ENCODE data around the gene CNTNAP2. TPM values are rescaled to one million over a fixed set of nuclear protein-coding genes. Genes with fewer than 3 reads are reported as not detected.
"Not testable (repeated sequence)": the region's sequence is repeated elsewhere in the genome, so short reads cannot be mapped to it uniquely, and the experiment has no call there.

CNTNAP2 gene
- total RNA-seq, 2 experiments from 2014 or later: 0.19 to 0.22 TPM

GRCh38 chr7:146208492-146208891 lies 91.9 kb downstream of the CNTNAP2 start:
- Mint-ChIP-seq H3K27ac (no peak overlapping the region), H3K4me3 (no peak overlapping the region), H3K4me1 (no peaks in the 10 kb centered on the region), H3K27me3 (no peaks in the 10 kb centered on the region), H3K36me3 (no peaks in the 10 kb centered on the region), H3K9me3 (no peaks in the 10 kb centered on the region)
- DNase-seq: no peak

DNA sequence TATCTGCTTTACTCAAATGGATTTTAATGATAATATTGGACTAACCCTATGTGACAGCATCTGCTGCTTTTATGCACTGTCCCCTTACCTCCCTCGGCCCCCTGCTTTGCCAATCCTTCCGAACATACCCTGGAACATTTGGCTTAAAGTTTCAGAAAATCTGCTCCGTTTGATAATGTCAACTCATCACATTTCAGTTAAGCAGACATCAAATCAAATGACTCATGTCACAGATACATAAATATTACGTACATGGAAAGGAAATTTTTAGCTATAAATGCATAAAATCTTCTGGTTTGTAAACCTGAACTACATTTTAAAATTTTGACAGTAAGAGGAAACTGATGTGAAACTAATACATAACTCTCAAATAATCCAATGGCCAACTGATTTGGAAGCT lies 98.2 kb downstream of the CNTNAP2 start:
- no peaks in the 10 kb centered on the region for H3K27me3 Mint-ChIP-seq
- no peaks in the 10 kb centered on the region for H3K36me3 Mint-ChIP-seq
- no peaks in the 10 kb centered on the region for H3K4me1 Mint-ChIP-seq
- H3K9me3 Mint-ChIP-seq: no peaks in the 10 kb centered on the region
- H3K27ac Mint-ChIP-seq: no peak overlapping the region
- H3K4me3 Mint-ChIP-seq: no peak overlapping the region
- DNase-seq: no peak

GRCh38 chr7:146216396-146217041 lies 99.9 kb downstream of the CNTNAP2 start:
- no peaks in the 10 kb centered on the region for H3K36me3 Mint-ChIP-seq
- no peaks in the 10 kb centered on the region for H3K9me3 Mint-ChIP-seq
- no peak overlapping the region for H3K4me3 Mint-ChIP-seq
- no peaks in the 10 kb centered on the region for H3K4me1 Mint-ChIP-seq
- H3K27ac Mint-ChIP-seq: no peak overlapping the region
- H3K27me3 Mint-ChIP-seq: no peaks in the 10 kb centered on the region
- no peak for DNase-seq

DNA sequence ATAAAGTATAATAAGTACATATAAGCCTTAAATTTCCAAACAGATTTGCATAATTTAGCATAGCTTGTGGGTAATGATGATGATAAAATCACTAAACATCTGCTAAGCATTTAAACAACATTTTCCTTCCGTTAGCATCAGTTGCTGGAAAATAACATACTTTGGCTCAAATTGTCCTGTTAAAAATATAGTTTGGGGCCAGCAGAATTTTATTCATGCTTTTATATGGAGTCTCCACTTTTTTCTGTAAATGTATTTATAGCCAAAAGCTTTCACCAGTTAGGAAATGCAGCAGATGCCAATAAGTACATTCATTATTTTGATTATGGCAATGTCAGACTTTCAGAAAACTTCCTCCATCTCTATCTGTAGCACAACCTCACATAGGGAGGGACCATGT lies 107.2 kb downstream of the CNTNAP2 start:
- Mint-ChIP-seq H3K4me1 (no peaks in the 10 kb centered on the region), H3K27ac (no peak overlapping the region), H3K27me3 (no peaks in the 10 kb centered on the region), H3K9me3 (peaks cover 3% of the 10 kb centered on the region), H3K36me3 (no peaks in the 10 kb centered on the region), H3K4me3 (no peak overlapping the region)
- DNase-seq: no peak

GRCh38 chr7:146232604-146233003 lies 116.0 kb downstream of the CNTNAP2 start:
- Mint-ChIP-seq H3K36me3 (no peaks in the 10 kb centered on the region), H3K4me1 (no peaks in the 10 kb centered on the region), H3K4me3 (no peak overlapping the region), H3K27ac (no peak overlapping the region), H3K9me3 (no peaks in the 10 kb centered on the region), H3K27me3 (no peaks in the 10 kb centered on the region)
- DNase-seq: no peak

DNA sequence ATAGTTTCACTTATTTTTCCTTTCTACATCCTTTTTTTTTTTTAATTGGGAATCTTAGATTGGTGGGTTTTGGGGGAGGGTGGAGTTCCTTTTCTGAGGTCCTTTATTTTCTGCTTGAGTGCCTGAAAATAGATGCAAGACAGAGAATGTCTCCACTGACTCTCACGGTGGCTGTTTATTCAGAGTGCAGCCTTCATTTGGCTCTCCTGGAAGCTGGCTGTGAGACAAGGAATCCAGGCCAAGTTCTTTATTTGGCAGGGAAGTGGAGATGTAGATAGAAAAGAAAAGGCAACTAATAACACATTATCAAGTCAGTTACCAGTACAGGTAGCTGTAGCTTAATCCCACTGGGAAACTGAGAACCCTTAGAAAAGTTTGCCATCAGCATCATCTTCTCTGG lies 118.6 kb downstream of the CNTNAP2 start:
- Mint-ChIP-seq H3K27ac (no peak overlapping the region), H3K4me3 (no peak overlapping the region), H3K36me3 (no peaks in the 10 kb centered on the region), H3K9me3 (no peaks in the 10 kb centered on the region), H3K27me3 (no peaks in the 10 kb centered on the region), H3K4me1 (no peaks in the 10 kb centered on the region)
- no peak for DNase-seq

DNA sequence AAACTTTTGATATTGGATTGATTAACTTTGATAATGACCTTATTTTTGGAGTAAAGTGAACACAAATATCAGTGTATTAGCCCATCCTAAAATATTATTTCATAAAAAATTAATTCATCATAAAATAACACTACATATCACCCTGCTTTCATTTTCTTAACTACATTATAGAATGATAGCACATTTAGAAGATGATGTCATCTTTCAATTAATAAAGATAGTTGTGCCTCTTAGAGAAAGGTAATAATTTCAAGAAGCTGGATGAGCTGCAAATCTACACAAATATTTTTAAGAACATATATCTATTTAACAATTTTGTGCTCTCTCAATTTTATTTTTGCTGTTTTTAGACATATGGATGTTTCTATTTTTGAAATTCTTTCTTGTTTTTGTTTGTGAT lies 126.1 kb downstream of the CNTNAP2 start:
- Mint-ChIP-seq H3K9me3 (peaks cover 7% of the 10 kb centered on the region), H3K36me3 (no peaks in the 10 kb centered on the region), H3K4me3 (no peak overlapping the region), H3K4me1 (no peaks in the 10 kb centered on the region), H3K27me3 (peaks cover 3% of the 10 kb centered on the region), H3K27ac (no peak overlapping the region)
- no peak for DNase-seq

- H3K27ac Mint-ChIP-seq, DNase-seq, H3K36me3 Mint-ChIP-seq, H3K4me1 Mint-ChIP-seq, H3K4me3 Mint-ChIP-seq, H3K9me3 Mint-ChIP-seq: not testable (repeated sequence)
- H3K27me3 Mint-ChIP-seq: peaks cover 12% of the 10 kb centered on the region
Measured at GRCh38 chr7:146247991-146248390, 131.4 kb downstream of the CNTNAP2 start.

DNA sequence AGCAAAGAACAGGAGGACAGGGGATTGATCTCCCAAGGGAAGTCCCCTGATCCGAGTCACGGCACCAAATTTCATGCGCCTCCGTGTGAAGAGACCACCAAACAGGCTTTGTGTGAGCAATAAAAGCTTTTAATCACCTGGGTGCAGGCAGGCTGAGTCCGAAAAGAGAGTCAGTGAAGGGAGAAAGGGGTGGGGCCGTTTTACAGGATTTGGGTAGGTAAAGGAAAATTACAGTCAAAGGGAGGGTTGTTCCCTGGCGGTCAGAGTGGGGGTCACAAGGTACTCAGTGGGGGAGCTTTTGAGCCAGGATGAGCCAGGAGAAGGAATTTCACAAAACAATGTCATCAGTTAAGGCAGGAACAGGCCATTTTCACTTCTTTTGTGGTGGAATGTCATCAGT lies 132.1 kb downstream of the CNTNAP2 start:
- not testable (repeated sequence) for H3K9me3 Mint-ChIP-seq, H3K27ac Mint-ChIP-seq, DNase-seq, H3K36me3 Mint-ChIP-seq, H3K4me1 Mint-ChIP-seq, H3K4me3 Mint-ChIP-seq
- H3K27me3 Mint-ChIP-seq: peaks cover 12% of the 10 kb centered on the region

DNA sequence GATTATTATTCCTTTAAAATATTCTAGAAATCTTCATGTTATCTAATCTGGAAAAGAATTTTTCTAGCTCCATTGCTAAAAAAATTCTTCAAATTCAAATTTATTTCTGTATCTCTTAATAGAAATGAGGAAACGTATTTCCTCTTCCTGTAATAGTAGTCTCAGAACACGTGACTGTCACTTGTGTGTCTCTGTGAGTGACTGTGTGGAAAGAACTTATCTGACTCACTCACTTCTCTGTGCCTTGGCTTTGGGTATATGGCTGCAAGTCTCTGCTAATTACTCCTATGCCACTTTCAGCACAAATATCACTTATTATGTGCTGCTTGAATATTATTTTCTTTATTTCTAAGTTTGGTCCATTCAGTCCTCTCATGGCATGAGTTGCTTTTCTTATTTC lies 132.7 kb downstream of the CNTNAP2 start:
- no peak overlapping the region for H3K27ac Mint-ChIP-seq
- H3K4me1 Mint-ChIP-seq: no peaks in the 10 kb centered on the region
- H3K27me3 Mint-ChIP-seq: peaks cover 12% of the 10 kb centered on the region
- H3K36me3 Mint-ChIP-seq: no peaks in the 10 kb centered on the region
- H3K9me3 Mint-ChIP-seq: peaks cover 9% of the 10 kb centered on the region
- no peak for DNase-seq
- no peak overlapping the region for H3K4me3 Mint-ChIP-seq

DNA sequence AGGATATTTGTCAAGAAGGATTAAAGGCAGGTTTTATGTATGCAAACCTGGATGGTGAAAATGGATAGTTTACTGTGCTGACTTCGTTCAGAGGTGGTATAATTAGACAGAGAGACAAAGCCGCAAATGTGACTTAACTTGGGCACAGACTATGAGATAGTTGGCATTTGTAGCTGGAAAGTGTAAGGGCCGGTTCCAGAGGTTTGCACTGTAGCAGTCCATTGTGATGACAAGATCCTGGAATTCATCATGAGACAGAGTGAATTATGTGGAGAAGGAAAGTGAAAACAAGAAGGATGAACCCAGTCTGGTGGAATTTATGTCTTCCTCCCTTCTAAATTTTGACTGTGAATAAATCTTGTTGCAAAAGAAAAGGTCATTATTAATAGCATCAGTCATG lies 139.0 kb downstream of the CNTNAP2 start:
- H3K36me3 Mint-ChIP-seq: no peaks in the 10 kb centered on the region

DNA sequence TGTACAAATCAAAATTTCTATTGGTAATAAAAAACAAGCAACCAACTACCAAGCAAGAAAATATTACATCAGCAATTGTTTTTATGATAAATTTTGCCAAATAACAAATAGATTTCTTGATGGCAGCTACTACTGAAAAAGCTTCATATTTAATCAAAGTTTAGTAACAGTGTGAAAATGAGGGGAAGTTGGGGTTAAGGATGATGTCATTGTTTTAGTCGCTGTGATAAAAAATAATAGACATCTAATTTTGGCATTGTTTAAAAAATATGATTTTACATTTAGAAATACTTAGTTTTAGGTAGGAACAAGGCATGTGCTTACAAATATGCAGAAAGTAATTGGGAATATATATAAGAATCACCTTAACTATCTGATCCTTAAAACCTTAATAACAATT lies 145.9 kb downstream of the CNTNAP2 start:
- H3K4me3 Mint-ChIP-seq: no peak overlapping the region
- no peak for DNase-seq
- peaks cover 2% of the 10 kb centered on the region for H3K9me3 Mint-ChIP-seq
- H3K36me3 Mint-ChIP-seq: no peaks in the 10 kb centered on the region
- H3K27me3 Mint-ChIP-seq: no peaks in the 10 kb centered on the region
- no peaks in the 10 kb centered on the region for H3K4me1 Mint-ChIP-seq
- no peak overlapping the region for H3K27ac Mint-ChIP-seq

More for the DNA sequence above, 139.0 kb downstream of the CNTNAP2 start:
- no peaks in the 10 kb centered on the region for H3K9me3 Mint-ChIP-seq
- H3K4me1 Mint-ChIP-seq: no peaks in the 10 kb centered on the region
- no peaks in the 10 kb centered on the region for H3K27me3 Mint-ChIP-seq
- DNase-seq: no peak
- H3K4me3 Mint-ChIP-seq: no peak overlapping the region
- no peak overlapping the region for H3K27ac Mint-ChIP-seq

DNA sequence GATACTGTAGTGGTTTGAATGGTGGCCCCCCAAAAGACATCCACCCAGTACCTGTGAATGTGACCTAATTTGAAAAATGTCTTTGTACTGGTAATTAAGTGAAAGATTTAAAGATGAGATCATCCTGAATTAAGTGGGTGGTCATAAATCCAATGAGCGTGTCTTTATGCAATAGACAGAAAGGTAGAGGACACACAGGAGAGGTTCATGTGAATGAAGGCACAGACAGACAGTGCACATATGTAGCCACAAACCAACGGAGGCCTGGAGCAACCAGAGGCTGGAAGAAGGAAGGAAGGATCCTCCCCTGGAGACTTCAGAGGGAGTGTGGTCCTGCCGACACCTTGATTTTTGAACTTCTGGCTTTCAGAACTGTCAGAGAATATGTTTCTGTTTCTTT lies 160.3 kb downstream of the CNTNAP2 start:
- Mint-ChIP-seq H3K27me3 (no peaks in the 10 kb centered on the region), H3K36me3 (no peaks in the 10 kb centered on the region), H3K27ac (no peak overlapping the region), H3K4me3 (no peak overlapping the region), H3K9me3 (peaks cover 2% of the 10 kb centered on the region), H3K4me1 (no peaks in the 10 kb centered on the region)
- no peak for DNase-seq

DNA sequence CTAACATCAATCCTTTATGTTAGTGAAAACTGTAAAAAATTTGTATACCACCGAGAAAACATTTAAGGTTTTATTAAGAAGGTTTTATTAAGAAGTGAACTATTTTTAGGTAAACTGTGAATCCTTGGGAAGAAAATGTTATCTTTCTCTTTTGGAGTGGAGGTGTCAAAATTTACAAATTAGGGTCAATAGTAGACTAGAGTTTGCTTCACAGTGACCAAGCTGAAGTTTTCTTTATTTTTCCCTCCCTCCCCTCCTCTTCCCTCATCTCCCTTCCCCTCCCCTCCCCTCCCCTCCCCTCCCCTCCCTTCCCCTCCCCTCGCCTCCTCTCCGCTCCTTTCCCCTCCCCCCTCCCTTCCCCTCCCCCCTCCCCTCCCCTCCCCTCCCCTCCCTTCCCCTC lies 168.8 kb downstream of the CNTNAP2 start:
- Mint-ChIP-seq H3K9me3 (peaks cover 3% of the 10 kb centered on the region), H3K4me1 (no peaks in the 10 kb centered on the region), H3K36me3 (no peaks in the 10 kb centered on the region), H3K4me3 (no peak overlapping the region), H3K27me3 (no peaks in the 10 kb centered on the region), H3K27ac (no peak overlapping the region)
- no peak for DNase-seq

DNA sequence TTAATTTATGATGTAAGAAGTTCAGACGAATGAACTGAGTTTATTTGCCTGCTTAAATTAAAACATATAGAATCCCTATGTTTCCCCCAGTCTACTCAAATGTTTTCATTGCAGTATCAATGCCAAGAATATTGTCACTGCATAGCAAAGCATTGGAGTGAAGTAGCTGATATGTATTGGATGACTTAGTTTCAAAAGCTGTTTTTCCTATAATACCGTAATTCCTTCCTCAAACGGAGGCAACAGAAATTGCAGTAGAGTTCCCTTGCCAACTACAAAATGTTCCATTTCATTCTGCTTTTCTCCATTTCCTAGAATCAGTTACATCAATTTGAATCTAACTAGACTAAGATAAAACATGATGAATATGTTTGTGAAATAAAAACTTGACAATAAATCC lies 174.1 kb downstream of the CNTNAP2 start:
- DNase-seq: no peak
- peaks cover 4% of the 10 kb centered on the region for H3K9me3 Mint-ChIP-seq
- H3K4me1 Mint-ChIP-seq: no peaks in the 10 kb centered on the region
- H3K27ac Mint-ChIP-seq: no peak overlapping the region
- H3K36me3 Mint-ChIP-seq: no peaks in the 10 kb centered on the region
- H3K4me3 Mint-ChIP-seq: no peak overlapping the region
- H3K27me3 Mint-ChIP-seq: no peaks in the 10 kb centered on the region

DNA sequence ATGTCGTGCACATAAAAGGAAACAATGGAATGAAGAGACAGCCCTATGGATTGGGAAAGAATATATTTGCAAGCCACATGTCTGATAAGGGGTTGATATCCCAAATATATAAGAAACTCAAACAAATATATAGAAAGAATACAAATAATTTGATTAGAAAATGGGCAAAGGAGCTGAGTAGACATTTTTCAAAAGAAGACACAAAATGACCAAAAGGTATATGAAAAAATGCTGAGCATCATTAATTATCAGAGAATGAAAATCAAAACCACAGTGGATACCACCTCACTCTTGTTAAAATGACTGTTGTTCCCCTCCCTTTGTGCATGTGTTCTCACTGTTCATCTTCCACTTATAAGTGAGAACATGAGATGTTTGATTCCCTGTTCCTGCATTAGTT lies 175.3 kb downstream of the CNTNAP2 start:
- H3K36me3 Mint-ChIP-seq: no peaks in the 10 kb centered on the region
- no peak for DNase-seq
- H3K9me3 Mint-ChIP-seq: peaks cover 1% of the 10 kb centered on the region
- no peak overlapping the region for H3K4me3 Mint-ChIP-seq
- H3K4me1 Mint-ChIP-seq: no peaks in the 10 kb centered on the region
- H3K27ac Mint-ChIP-seq: no peak overlapping the region
- H3K27me3 Mint-ChIP-seq: no peaks in the 10 kb centered on the region

Data from activated naive CD8-positive, alpha-beta T cell treated with anti-CD3 and anti-CD28 coated beads for 36 hours (primary cell).